GM19397 (cell line): ENCODE measurements around the gene C17orf67.

Experiments
- ATAC-seq: cut with Tn5 transposase; IDR thresholded peaks from one replicate; pipeline ENCODE4 v1.9.1; 2021; ENCODE audit warnings: mild to moderate bottlenecking, moderate library complexity; ENCODE audit not compliant: unreplicated experiment

Gene C17orf67

DNA sequence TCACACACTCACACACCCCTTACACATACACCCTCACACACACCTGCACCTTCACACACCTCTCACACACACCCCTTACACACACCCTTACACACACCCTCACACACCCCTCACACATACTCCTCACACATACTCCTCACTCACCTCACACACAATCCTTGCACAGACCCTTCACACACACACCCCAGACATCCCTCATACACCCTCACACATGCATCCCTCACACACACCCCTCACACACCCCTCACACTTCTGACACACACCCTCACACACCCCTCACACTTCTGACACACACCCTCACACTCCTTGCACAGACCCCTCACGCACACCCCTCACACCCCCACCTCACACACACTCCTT lies 23.9 kb downstream of the C17orf67 start:
- ATAC-seq, result no peak

DNA sequence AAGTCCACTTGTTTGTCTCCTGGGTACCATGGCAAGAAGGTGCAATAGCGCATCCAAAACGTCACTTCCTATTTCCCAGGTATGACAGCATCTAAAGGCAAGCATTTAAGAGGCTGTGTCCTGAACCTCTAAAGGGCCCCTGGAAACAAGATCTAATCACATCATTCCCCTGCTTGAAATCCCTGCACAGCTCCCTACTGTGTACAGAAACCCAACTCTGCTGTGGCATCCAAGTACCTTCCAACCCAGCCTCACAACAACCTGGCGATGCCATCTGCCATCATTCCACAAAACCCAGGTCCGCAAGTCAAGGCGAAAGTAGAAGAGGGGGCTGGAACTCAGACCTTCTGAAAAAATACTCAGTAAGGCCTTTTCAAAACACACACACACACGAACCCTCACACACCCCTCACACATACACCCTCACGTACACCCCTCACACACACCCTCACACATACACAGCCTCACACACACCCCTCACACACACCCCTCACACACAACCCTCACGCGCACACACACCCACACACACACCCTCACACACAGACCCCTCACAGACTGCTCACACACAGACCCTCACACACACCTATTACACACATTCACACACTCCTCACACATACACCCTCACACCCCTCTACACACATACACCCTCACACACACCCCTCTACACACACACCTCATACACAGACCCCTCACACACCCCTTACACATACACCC lies 24.5 kb downstream of the C17orf67 start:
- ATAC-seq, result no peak

- no peak for ATAC-seq
Measured at GRCh38 chr17:56808503-56808902, 25.2 kb downstream of the C17orf67 start.

GRCh38 chr17:56807723-56808122 lies 26.0 kb downstream of the C17orf67 start:
- ATAC-seq, result no peak

GRCh38 chr17:56806949-56807348 lies 26.8 kb downstream of the C17orf67 start:
- no peak for ATAC-seq

DNA sequence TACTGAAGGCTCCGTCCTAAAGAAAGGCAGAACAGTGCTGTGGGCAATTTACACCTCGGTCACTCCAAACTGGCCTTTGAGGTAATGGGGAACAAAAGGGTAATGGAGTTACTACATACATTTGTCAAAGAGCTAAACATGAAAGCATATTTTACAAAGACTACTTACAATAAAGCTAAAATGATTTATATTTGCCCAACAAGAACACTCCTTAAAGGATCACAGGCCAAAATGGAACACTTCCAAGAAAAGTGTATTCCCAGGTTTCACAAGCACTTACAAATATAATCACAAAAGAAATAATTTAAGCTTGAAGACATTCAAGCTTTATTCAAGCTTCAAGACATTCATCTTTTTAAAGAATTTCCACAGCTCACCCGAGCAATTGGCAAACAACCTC lies 29.3 kb downstream of the C17orf67 start:
- no peak for ATAC-seq

DNA sequence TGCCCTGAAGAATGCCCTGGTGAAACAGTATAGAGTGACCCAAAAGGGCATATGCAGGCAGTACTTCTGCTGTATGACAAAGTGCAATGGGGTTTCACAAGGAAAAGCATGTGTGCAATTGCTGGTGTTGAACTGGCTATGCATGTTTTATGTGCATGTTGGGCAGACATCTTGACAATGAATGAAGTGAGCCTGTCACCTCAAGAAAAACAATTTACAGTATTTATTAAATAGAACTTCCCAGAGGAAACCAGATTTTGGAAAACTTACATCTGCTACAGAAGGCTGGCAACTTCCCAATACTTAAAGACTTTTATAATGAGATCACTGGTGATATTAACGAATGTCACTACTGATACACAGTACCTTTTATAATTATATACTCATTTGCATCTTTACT lies 30.6 kb downstream of the C17orf67 start:
- no peak for ATAC-seq

DNA sequence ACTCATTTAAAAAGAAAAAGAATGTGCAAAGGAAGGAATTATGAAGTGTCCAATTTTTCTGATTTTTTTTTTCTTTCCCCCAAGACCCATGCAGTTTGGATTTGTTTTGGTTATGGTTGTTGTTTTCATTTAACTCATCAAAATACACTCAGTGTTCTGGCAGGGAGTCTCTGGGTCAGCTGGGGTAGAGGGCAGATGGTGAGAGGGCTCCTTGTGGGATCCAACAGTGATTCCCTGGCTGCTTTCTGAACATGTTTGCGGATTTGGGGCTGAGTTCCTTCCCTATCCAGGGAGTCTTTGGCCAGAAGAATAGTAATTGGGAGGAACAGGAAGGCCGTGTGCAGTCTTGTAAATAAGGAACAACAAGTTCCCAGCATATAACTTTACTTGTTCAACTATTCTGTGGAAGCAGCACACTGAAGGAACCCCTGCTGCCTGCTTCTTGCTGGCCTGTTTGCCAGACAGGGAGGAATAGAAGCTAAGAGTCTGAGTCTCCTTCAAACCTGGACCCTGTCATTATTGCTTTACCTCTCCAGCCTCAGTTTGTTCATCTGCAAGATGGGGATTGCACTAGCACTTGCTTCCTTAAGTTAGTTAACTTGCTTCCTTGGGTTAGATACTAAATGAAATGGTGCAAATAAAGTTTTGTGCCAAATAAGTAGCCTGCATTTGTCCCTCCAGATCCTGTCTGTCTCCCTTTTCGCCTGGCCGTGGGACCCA lies 32.1 kb downstream of the C17orf67 start:
- ATAC-seq, result no peak

- no peak for ATAC-seq
Measured at GRCh38 chr17:56798916-56799315, 34.8 kb downstream of the C17orf67 start.

DNA sequence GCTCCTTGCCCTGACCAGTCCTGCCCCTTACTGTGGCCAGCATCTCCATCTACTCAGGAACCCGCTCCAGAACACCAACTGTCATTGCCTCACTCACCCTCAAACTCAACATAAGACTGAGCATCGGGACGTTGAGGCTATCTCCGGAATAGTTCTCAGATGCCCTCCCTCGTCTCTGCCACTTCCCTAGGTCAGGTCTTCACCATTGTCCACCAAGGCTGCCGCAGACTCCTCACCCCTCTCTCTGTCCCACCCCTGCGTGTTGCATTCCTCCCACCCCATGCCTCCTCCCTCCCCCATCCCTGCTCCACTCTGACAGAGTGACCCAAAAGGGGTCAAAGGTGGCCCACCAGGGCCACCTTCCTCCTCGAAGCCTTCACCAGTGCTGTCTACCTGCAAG lies 37.2 kb downstream of the C17orf67 start:
- ATAC-seq, result no peak

- no peak for ATAC-seq
Measured at GRCh38 chr17:56795221-56795865, 38.4 kb downstream of the C17orf67 start.

DNA sequence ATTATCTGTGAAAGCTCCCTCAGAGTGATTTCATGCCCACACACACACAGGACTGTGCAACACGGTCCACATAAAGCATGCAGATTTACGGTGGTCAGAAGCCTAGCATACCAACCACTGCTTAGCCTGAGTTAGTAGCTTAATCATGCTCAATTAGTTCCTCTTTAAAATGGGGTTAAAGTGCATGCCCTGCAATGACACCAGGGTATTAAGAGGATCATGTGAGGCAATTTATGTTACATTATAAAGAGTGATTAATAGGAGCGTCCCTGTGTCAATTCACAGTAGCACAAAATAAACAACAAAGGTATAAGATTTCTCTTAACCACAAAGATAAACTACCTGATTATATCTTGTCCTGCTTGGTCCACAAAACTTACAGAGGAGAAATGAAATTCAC lies 39.8 kb downstream of the C17orf67 start:
- no peak for ATAC-seq

GRCh38 chr17:56793531-56793930 lies 40.2 kb downstream of the C17orf67 start:
- no peak for ATAC-seq

- no peak for ATAC-seq
Measured at GRCh38 chr17:56792267-56792666, 41.5 kb downstream of the C17orf67 start.

- peak; percentile 77 for ATAC-seq
Measured at GRCh38 chr17:56786989-56787482, 46.7 kb downstream of the C17orf67 start.

GRCh38 chr17:56785997-56786680 lies 47.6 kb downstream of the C17orf67 start:
- no peak for ATAC-seq

DNA sequence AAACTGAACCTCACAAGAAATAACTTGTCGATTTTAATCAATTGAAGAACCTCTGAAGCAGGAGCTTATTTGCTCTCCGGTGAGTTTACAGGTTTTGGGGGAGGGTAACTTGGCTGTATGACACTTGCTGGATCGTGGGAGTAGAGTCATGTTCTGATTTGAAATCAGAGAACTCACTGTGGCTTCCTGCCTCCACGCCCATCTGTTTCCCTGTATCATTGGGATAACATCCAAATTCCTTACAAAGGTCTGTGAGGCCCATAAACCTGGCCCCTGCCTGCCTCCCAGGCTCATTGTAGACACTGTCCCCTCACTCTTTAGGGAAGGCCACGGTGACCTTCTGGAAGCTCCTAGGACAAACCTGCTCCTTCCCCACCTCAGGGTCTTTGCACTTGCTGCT lies 48.3 kb downstream of the C17orf67 start:
- ATAC-seq, result no peak

- ATAC-seq, result no peak
Measured at GRCh38 chr17:56782338-56782737, 51.4 kb downstream of the C17orf67 start.

- no peak for ATAC-seq
Measured at GRCh38 chr17:56781906-56782305, 51.8 kb downstream of the C17orf67 start.

- ATAC-seq, result peak; percentile 94
Measured at GRCh38 chr17:56779898-56780777, 53.6 kb downstream of the C17orf67 start.
